Motor neuron (in vitro differentiated cells): Measurements from ENCODE around the gene TRAK1. TPM values are rescaled to one million over a fixed set of nuclear protein-coding genes. Genes with fewer than 3 reads are reported as not detected.

Experiments
- ATAC-seq, 8 experiments: fragments of 200-7000 bp; cut with Tn5 transposase; replicated peaks in 6 of 8; 2 replicates each; pipeline ENCODE4 v1.8.0; 2021; ENCODE audit warnings: mild to moderate bottlenecking in 8 of 8, moderate library complexity in 8 of 8
- H3K27ac ChIP-seq, 2 donors: fragments of 250-450 bp; sonication (Bioruptor Pico); 2 replicates each; pipeline ENCODE4 v1.9.0; 2021; ENCODE audit warnings: antibody characterized with exemption in 2 of 2, mild to moderate bottlenecking in 2 of 2, moderate library complexity in 1 of 2
- H3K4me1 ChIP-seq, 2 donors: fragments of 250-450 bp; sonication (Bioruptor Pico); replicated peaks in 1 of 2; 2 replicates each; pipeline ENCODE4 v1.6.1; 2021; ENCODE audit warnings: antibody characterized with exemption in 2 of 2, mild to moderate bottlenecking in 2 of 2, moderate library complexity in 1 of 2
- H3K4me3 ChIP-seq, 5 donors: fragments of 250-450 bp; sonication (Bioruptor Pico); 2 replicates each; pipeline ENCODE4 v1.9.0; 2021; ENCODE audit warnings: antibody characterized with exemption in 5 of 5, mild to moderate bottlenecking in 5 of 5, moderate library complexity in 4 of 5
- WGBS, 10 experiments: fragments of 450-650 bp; shearing (Covaris generic); methylation state at CpG; one replicate each; pipeline ENCODE4 v1.0.0; 2022; 5-methylcytosine and 5-hydroxymethylcytosine counted together
- in situ Hi-C, 9 experiments: fragments of 400-800 bp; cut with MboI; loops; one replicate each; pipeline ENCODE4 v1.15.0; 2021; ENCODE audit warnings: low sequenced_read_pairs in 9 of 9, low pct_unique_long_range_greater_than_20kb in 2 of 9; ENCODE audit not compliant: unreplicated experiment in 9 of 9
- total RNA-seq, 8 experiments: library from RNA; unstranded; fragments of 300-600 nt; gene quantifications; 2 replicates each; pipeline versions ENCODE4 v1.2.3 to v1.2.4, GENCODE V29; 2022

TRAK1 gene
- total RNA-seq, 8 experiments from 2014 or later: 20.2 to 46.5 (median 25.8) TPM

GRCh38 chr3:42173307-42173706, 82.2 kb downstream of the TRAK1 start:
- H3K4me3 ChIP-seq: no peak overlapping the region
- peaks cover 20 to 27% of the 10 kb centered on the region in 2 donors for H3K4me1 ChIP-seq
- in situ Hi-C loops: no loop called here
- H3K27ac ChIP-seq: no peak overlapping the region
- no peak for ATAC-seq
- 80 to 100% (median 100%) methylated on average over 1 to 6 of the region's 6 CpGs; no CpG with 5 or more reads in 1 of the 10 experiments for WGBS, 10 experiments

GRCh38 chr3:42174679-42175385, 83.7 kb downstream of the TRAK1 start:
- Histone ChIP-seq H3K27ac (peak overlapping the region in 1 of 2 donors; percentile 32), H3K4me3 (no peak overlapping the region)

GRCh38 chr3:42175386-42176240, 84.5 kb downstream of the TRAK1 start:
- in situ Hi-C loops: loop anchor here in 1 of 9 experiments (25.0 kb wide), 1 partner anchor 263 kb away; no protein-coding TSS in a partner anchor
- WGBS, 10 experiments: 32 to 80% (median 54%) methylated on average over 4 to 8 of the region's 9 CpGs
- Histone ChIP-seq H3K4me3 (no peak overlapping the region), H3K4me1 (peaks cover 33 to 34% of the 10 kb centered on the region in 2 donors), H3K27ac (peak overlapping the region in 1 of 2 donors; percentile 32)
- peak in 6 of 8 experiments; percentile 3 to 73 (median 48) for ATAC-seq

More at GRCh38 chr3:42174679-42175385, 83.7 kb downstream of the TRAK1 start:
- H3K4me1 ChIP-seq: peaks cover 33% of the 10 kb centered on the region in 2 donors
- no peak for ATAC-seq
- WGBS, 10 experiments: 20 to 100% (median 78%) methylated on average over 1 to 7 of the region's 10 CpGs
- in situ Hi-C loops: loop anchor here in 1 of 9 experiments (25.0 kb wide), 1 partner anchor 263 kb away; no protein-coding TSS in a partner anchor

GRCh38 chr3:42176242-42177034, 85.3 kb downstream of the TRAK1 start:
- H3K4me1 ChIP-seq: peaks cover 33 to 34% of the 10 kb centered on the region in 2 donors
- no peak overlapping the region for H3K4me3 ChIP-seq
- WGBS, 10 experiments: 64 to 100% (median 89%) methylated on average over 1 to 5 of the region's 7 CpGs
- H3K27ac ChIP-seq: peak overlapping the region in 1 of 2 donors; percentile 16
- in situ Hi-C loops: loop anchor here in 1 of 9 experiments (25.0 kb wide), 1 partner anchor 264 kb away; no protein-coding TSS in a partner anchor
- ATAC-seq: peak in 4 of 8 experiments; percentile 42 to 57 (median 48)

GRCh38 chr3:42177068-42177800, 86.1 kb downstream of the TRAK1 start:
- in situ Hi-C loops: loop anchor here in 1 of 9 experiments (25.0 kb wide), 1 partner anchor 265 kb away; no protein-coding TSS in a partner anchor
- WGBS, 10 experiments: 89 to 100% (median 94%) methylated on average over 1 to 6 of the region's 6 CpGs
- ATAC-seq: no peak

GRCh38 chr3:42177801-42178150, 86.6 kb downstream of the TRAK1 start:
- no peak for ATAC-seq
- no peak overlapping the region for H3K4me3 ChIP-seq
- 81 to 100% (median 100%) methylated on average over 1 to 6 of the region's 9 CpGs; no CpG with 5 or more reads in 3 of the 10 experiments for WGBS, 10 experiments
- in situ Hi-C loops: loop anchor here in 1 of 9 experiments (25.0 kb wide), 1 partner anchor 265 kb away; no protein-coding TSS in a partner anchor
- no peak overlapping the region for H3K27ac ChIP-seq
- H3K4me1 ChIP-seq: peaks cover 33 to 34% of the 10 kb centered on the region in 2 donors

More at GRCh38 chr3:42177068-42177800, 86.1 kb downstream of the TRAK1 start:
- Histone ChIP-seq H3K4me3 (no peak overlapping the region), H3K4me1 (peaks cover 33 to 34% of the 10 kb centered on the region in 2 donors), H3K27ac (no peak overlapping the region)

- Histone ChIP-seq H3K27ac (peak overlapping the region in 1 of 2 donors; percentile 66), H3K4me1 (peaks cover 34 to 37% of the 10 kb centered on the region in 2 donors), H3K4me3 (no peak overlapping the region)
- in situ Hi-C loops: loop anchor here in 1 of 9 experiments (25.0 kb wide), 1 partner anchor 267 kb away; no protein-coding TSS in a partner anchor
- peak; percentile 66 to 98 (median 92) for ATAC-seq
- 0 to 45% (median 20%) methylated on average over 1 to 6 of the region's 7 CpGs; no CpG with 5 or more reads in 1 of the 10 experiments for WGBS, 10 experiments
Observed at GRCh38 chr3:42179110-42179725, 88.1 kb downstream of the TRAK1 start.

GRCh38 chr3:42180901-42181300, 89.7 kb downstream of the TRAK1 start:
- ATAC-seq: no peak
- no peak overlapping the region for H3K4me3 ChIP-seq
- in situ Hi-C loops: loop anchor here in 1 of 9 experiments (25.0 kb wide), 1 partner anchor 269 kb away; no protein-coding TSS in a partner anchor
- WGBS, 10 experiments: 78 to 100% (median 98%) methylated on average over 1 to 8 of the region's 8 CpGs; no CpG with 5 or more reads in 2 of the 10 experiments
- H3K27ac ChIP-seq: no peak overlapping the region
- H3K4me1 ChIP-seq: peaks cover 22 to 28% of the 10 kb centered on the region in 2 donors

GRCh38 chr3:42182555-42182954, 91.4 kb downstream of the TRAK1 start:
- no peak overlapping the region for H3K27ac ChIP-seq
- WGBS, 10 experiments: 42 to 100% (median 84%) methylated on average over 1 to 3 of the region's 3 CpGs; no CpG with 5 or more reads in 4 of the 10 experiments
- in situ Hi-C loops: loop anchor here in 1 of 9 experiments (25.0 kb wide), 1 partner anchor 270 kb away; no protein-coding TSS in a partner anchor

GRCh38 chr3:42183991-42184632, 93.0 kb downstream of the TRAK1 start:
- ATAC-seq: peak in 2 of 8 experiments; percentile 6 to 8
- no peak overlapping the region for H3K4me3 ChIP-seq
- 17 to 93% (median 56%) methylated on average over 1 to 3 of the region's 3 CpGs; no CpG with 5 or more reads in 1 of the 10 experiments for WGBS, 10 experiments
- no peak overlapping the region for H3K27ac ChIP-seq
- in situ Hi-C loops: loop anchor here in 1 of 9 experiments (25.0 kb wide), 1 partner anchor 272 kb away; no protein-coding TSS in a partner anchor
- H3K4me1 ChIP-seq: peaks cover 8 to 13% of the 10 kb centered on the region in 2 donors

More at GRCh38 chr3:42182555-42182954, 91.4 kb downstream of the TRAK1 start:
- H3K4me1 ChIP-seq: peaks cover 16 to 17% of the 10 kb centered on the region in 2 donors
- ATAC-seq: no peak
- H3K4me3 ChIP-seq: no peak overlapping the region
